Activated CD8-positive, alpha-beta memory T cell treated with anti-CD3 and anti-CD28 coated beads for 1 hour (primary cell): ENCODE measurements around the gene C5orf24.

Source experiments
- DNase-seq, 2 donors: peaks; one replicate each; pipeline ENCODE4 v3.0.0-alpha.2; 2020; ENCODE audit warnings: low read depth in 1 of 2; ENCODE audit errors: extremely low read depth in 1 of 2

C5orf24 gene

GRCh38 chr5:134905246-134905996 lies 59.7 kb downstream of the C5orf24 start:
- peak; percentile 16 to 39 for DNase-seq

GRCh38 chr5:134906811-134907210 lies 61.0 kb downstream of the C5orf24 start:
- no peak for DNase-seq
